GM19468 (cell line): ENCODE measurements around the gene USP40.

Source experiments
- ATAC-seq: cut with Tn5 transposase; IDR thresholded peaks from one replicate; pipeline ENCODE4 v1.9.1; 2021; ENCODE audit warnings: mild to moderate bottlenecking, moderate library complexity, moderate number of reproducible peaks; ENCODE audit not compliant: unreplicated experiment; ENCODE audit errors: extremely low read depth

Gene USP40

GRCh38 chr2:233477548-233478433, 88.8 kb downstream of the USP40 start:
- ATAC-seq, result no peak

- no peak for ATAC-seq
Measured at GRCh38 chr2:233476651-233477547, 89.7 kb downstream of the USP40 start.

GRCh38 chr2:233476063-233476410, 90.5 kb downstream of the USP40 start:
- ATAC-seq, result no peak

GRCh38 chr2:233474308-233475160, 92.0 kb downstream of the USP40 start:
- no peak for ATAC-seq

GRCh38 chr2:233473878-233474277, 92.7 kb downstream of the USP40 start:
- ATAC-seq, result no peak

GRCh38 chr2:233473386-233473791, 93.2 kb downstream of the USP40 start:
- no peak for ATAC-seq

GRCh38 chr2:233471291-233472035, 95.1 kb downstream of the USP40 start:
- ATAC-seq, result no peak

- no peak for ATAC-seq
Measured at GRCh38 chr2:233470839-233471238, 95.7 kb downstream of the USP40 start.

GRCh38 chr2:233470011-233470687, 96.4 kb downstream of the USP40 start:
- ATAC-seq, result no peak

- no peak for ATAC-seq
Measured at GRCh38 chr2:233469261-233470010, 97.1 kb downstream of the USP40 start.

GRCh38 chr2:233468741-233469110, 97.9 kb downstream of the USP40 start:
- ATAC-seq, result no peak

- no peak for ATAC-seq
Measured at GRCh38 chr2:233468047-233468740, 98.4 kb downstream of the USP40 start.

- ATAC-seq, result no peak
Measured at GRCh38 chr2:233466991-233467603, 99.5 kb downstream of the USP40 start.

- no peak for ATAC-seq
Measured at GRCh38 chr2:233464531-233465240, 101.9 kb downstream of the USP40 start.

- ATAC-seq, result no peak
Measured at GRCh38 chr2:233464056-233464455, 102.5 kb downstream of the USP40 start.

- no peak for ATAC-seq
Measured at GRCh38 chr2:233463586-233463985, 103.0 kb downstream of the USP40 start.
